Measurements from ENCODE around the gene THEMIS2. TPM values are rescaled to one million over a fixed set of nuclear protein-coding genes. Genes with fewer than 3 reads are reported as not detected.

THEMIS2 gene
- total RNA-seq, 1 donor, result 17.4 TPM

DNA sequence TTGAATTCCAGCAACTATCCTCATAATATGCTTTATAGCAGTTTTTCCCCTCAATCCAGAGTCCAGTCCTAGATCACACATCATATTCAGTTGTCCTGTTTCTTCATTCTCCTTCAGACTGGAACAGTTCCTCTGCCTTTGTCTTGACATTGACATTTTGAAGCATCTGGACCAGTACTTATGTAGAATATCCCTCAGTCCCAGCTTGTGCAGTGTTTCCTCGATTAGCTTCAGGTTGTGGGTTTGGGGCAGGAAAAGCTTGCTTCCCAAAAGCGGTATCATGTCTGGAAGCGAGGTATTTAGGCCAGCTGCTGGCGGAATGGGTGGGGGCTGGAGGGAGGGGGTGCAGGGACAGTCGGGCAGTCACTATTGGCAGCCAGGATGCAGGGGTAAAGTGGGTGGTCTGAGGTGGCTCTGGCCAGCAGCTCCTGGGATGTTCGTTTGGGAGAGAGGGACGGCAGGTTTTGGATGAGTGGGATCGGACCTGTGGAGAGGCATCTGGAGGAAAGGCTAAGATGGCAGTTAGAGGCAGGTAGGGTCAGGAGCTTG, 6.5 kb downstream of the THEMIS2 start:
- DNase-seq (ENCODE audit: insufficient read length, low spot score, missing footprints), result no peak
- Histone ChIP-seq H3K4me1 (ENCODE audit: insufficient read depth, low read length) (peaks cover 2% of the 10 kb centered on the region), H3K9me3 (ENCODE audit: low read depth, low read length) (no peaks in the 10 kb centered on the region), H3K27ac (ENCODE audit: low read depth, low read length) (no peak overlapping the region), H3K4me3 (ENCODE audit: insufficient read depth, low read length) (no peak overlapping the region), H4K20me1 (ENCODE audit: insufficient read depth, low read length) (no peaks in the 10 kb centered on the region), H3K4me2 (ENCODE audit: insufficient read depth, low read length) (no peak overlapping the region), H2AFZ (ENCODE audit: low read length) (no peak overlapping the region), H3K27me3 (ENCODE audit: insufficient read depth, low read length) (no peaks in the 10 kb centered on the region), H3K79me2 (ENCODE audit: insufficient read depth, low read length) (peaks cover 4% of the 10 kb centered on the region), H3K36me3 (ENCODE audit: insufficient read depth, low read length) (no peaks in the 10 kb centered on the region)
- TF ChIP-seq, protein P1, sequence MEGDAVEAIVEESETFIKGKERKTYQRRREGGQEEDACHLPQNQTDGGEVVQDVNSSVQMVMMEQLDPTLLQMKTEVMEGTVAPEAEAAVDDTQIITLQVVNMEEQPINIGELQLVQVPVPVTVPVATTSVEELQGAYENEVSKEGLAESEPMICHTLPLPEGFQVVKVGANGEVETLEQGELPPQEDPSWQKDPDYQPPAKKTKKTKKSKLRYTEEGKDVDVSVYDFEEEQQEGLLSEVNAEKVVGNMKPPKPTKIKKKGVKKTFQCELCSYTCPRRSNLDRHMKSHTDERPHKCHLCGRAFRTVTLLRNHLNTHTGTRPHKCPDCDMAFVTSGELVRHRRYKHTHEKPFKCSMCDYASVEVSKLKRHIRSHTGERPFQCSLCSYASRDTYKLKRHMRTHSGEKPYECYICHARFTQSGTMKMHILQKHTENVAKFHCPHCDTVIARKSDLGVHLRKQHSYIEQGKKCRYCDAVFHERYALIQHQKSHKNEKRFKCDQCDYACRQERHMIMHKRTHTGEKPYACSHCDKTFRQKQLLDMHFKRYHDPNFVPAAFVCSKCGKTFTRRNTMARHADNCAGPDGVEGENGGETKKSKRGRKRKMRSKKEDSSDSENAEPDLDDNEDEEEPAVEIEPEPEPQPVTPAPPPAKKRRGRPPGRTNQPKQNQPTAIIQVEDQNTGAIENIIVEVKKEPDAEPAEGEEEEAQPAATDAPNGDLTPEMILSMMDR (IDR thresholded peaks at IDR 0.05; ENCODE audit: extremely low read depth, low read depth, low read length), result no peak

DNA sequence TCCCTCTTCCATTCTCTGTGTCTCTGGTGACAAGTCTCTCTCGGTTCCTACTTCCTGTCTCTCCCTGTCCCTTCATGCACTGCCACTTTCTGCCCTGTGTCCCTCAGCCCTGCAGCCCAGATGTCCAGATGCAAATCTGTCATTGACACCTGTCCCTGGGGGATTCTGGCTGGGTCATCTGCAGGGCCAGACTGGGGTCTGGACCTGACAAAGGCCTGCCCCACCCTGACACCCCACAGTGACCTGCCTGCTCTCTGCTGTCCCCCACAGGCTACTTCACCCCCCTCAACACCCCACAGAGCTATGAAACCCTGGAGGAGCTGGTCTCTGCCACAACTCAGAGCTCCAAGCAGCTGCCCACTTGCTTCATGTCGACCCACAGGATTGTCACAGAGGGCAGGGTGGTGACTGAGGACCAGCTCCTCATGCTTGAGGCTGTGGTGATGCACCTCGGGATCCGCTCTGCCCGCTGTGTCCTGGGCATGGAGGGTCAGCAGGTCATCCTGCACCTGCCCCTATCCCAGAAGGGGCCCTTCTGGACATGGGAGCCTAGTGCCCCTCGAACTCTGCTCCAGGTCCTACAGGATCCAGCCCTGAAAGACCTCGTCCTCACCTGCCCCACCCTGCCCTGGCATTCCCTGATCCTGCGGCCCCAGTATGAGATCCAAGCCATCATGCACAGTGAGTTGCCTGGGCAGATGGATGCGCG, 7.2 kb downstream of the THEMIS2 start:
- Histone ChIP-seq H3K4me2 (ENCODE audit: insufficient read depth, low read length) (no peak overlapping the region), H2AFZ (ENCODE audit: low read length) (no peak overlapping the region), H3K27me3 (ENCODE audit: insufficient read depth, low read length) (no peaks in the 10 kb centered on the region), H3K36me3 (ENCODE audit: insufficient read depth, low read length) (no peaks in the 10 kb centered on the region), H3K4me1 (ENCODE audit: insufficient read depth, low read length) (peaks cover 2% of the 10 kb centered on the region), H3K9me3 (ENCODE audit: low read depth, low read length) (no peaks in the 10 kb centered on the region), H4K20me1 (ENCODE audit: insufficient read depth, low read length) (no peaks in the 10 kb centered on the region), H3K4me3 (ENCODE audit: insufficient read depth, low read length) (no peak overlapping the region), H3K79me2 (ENCODE audit: insufficient read depth, low read length) (peaks cover 4% of the 10 kb centered on the region), H3K27ac (ENCODE audit: low read depth, low read length) (no peak overlapping the region)
- TF ChIP-seq, protein P1 (IDR thresholded peaks at IDR 0.05; ENCODE audit: extremely low read depth, low read depth, low read length), result no peak
- peak; percentile 58 for DNase-seq (ENCODE audit: insufficient read length, low spot score, missing footprints)

DNA sequence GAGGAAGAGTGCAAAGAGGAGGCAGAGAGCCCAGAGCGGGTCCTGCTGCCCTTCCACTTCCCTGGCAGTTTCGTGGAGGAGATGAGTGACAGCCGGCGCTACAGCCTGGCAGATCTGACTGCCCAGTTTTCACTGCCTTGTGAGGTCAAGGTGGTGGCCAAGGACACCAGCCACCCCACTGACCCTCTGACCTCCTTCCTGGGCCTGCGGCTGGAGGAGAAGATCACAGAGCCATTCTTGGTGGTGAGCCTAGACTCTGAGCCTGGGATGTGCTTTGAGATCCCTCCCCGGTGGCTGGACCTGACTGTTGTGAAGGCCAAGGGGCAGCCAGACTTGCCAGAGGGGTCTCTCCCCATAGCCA, 10.2 kb downstream of the THEMIS2 start:
- no peaks in the 10 kb centered on the region for H3K79me2 ChIP-seq (ENCODE audit: insufficient read depth, low read length)
- H3K4me3 ChIP-seq (ENCODE audit: insufficient read depth, low read length), result no peak overlapping the region
- no peak overlapping the region for H3K4me2 ChIP-seq (ENCODE audit: insufficient read depth, low read length)
- no peaks in the 10 kb centered on the region for H3K27me3 ChIP-seq (ENCODE audit: insufficient read depth, low read length)
- no peak for DNase-seq (ENCODE audit: insufficient read length, low spot score, missing footprints)
- no peaks in the 10 kb centered on the region for H3K4me1 ChIP-seq (ENCODE audit: insufficient read depth, low read length)
- H3K9me3 ChIP-seq (ENCODE audit: low read depth, low read length), result no peaks in the 10 kb centered on the region
- H4K20me1 ChIP-seq (ENCODE audit: insufficient read depth, low read length), result no peaks in the 10 kb centered on the region
- TF ChIP-seq, protein P1 (IDR thresholded peaks at IDR 0.05; ENCODE audit: extremely low read depth, low read depth, low read length), result no peak
- peaks cover 14% of the 10 kb centered on the region for H3K36me3 ChIP-seq (ENCODE audit: insufficient read depth, low read length)
- H2AFZ ChIP-seq (ENCODE audit: low read length), result no peak overlapping the region
- H3K27ac ChIP-seq (ENCODE audit: low read depth, low read length), result no peak overlapping the region

DNA sequence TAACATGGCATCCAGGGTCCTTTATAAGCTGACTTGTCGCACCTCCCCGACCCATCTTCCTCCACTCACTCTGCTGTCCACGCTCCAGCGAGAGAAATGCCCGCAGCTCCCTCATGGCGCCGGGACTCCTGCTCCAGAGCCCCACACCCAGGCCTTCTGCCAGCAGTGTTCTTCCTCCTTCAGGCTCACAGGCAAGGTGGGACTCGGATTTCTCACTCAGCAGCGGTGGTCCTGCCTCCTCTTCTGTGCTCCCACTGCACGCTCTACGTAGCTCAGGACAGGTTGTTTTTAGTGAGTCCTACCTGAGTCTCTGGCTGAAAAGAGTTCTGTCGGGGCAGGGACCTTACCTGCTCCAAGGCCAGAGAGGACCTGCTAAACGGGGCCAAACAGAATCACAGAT, 11.2 kb downstream of the THEMIS2 start:
- no peak overlapping the region for H3K4me2 ChIP-seq (ENCODE audit: insufficient read depth, low read length)
- TF ChIP-seq, protein P1 (IDR thresholded peaks at IDR 0.05; ENCODE audit: extremely low read depth, low read depth, low read length), result no peak
- no peaks in the 10 kb centered on the region for H3K9me3 ChIP-seq (ENCODE audit: low read depth, low read length)
- no peak for DNase-seq (ENCODE audit: insufficient read length, low spot score, missing footprints)
- no peak overlapping the region for H3K4me3 ChIP-seq (ENCODE audit: insufficient read depth, low read length)
- H3K27ac ChIP-seq (ENCODE audit: low read depth, low read length), result no peak overlapping the region
- H3K36me3 ChIP-seq (ENCODE audit: insufficient read depth, low read length), result peaks cover 14% of the 10 kb centered on the region
- H2AFZ ChIP-seq (ENCODE audit: low read length), result no peak overlapping the region
- no peaks in the 10 kb centered on the region for H4K20me1 ChIP-seq (ENCODE audit: insufficient read depth, low read length)
- H3K79me2 ChIP-seq (ENCODE audit: insufficient read depth, low read length), result no peaks in the 10 kb centered on the region
- H3K27me3 ChIP-seq (ENCODE audit: insufficient read depth, low read length), result no peaks in the 10 kb centered on the region
- no peaks in the 10 kb centered on the region for H3K4me1 ChIP-seq (ENCODE audit: insufficient read depth, low read length)

Measured in osteoblast (primary cell).